ENCODE data around the gene BET1L. TPM values are rescaled to one million over a fixed set of nuclear protein-coding genes. Genes with fewer than 3 reads are reported as not detected.

BET1L gene
- total and polyA plus RNA-seq, 2 experiments from 2014 or later: 27.2 to 76.6 TPM

DNA sequence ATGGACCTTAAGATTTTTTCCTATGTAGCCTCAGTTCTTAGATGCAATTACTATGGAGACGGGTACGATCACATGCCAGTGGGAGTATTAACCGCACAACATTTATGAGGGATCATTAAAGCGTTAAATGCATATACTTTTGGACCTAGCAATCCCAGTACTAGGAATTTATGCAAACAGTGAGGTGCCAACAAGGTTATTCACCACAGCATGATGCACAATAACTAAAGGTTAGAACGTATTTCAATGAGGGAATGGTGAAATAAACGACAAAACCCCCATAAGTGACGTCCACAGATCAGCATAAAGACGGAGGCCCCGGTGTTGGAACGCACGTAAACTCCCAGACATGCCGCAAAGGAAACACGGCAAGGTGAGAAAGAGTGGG, 28.4 kb upstream of the BET1L start:
- H3K4me2 ChIP-seq (ENCODE audit: unreplicated experiment): peak overlapping the region; percentile 81
- no peaks in the 10 kb centered on the region for H3K27me3 ChIP-seq (replicated peaks; ENCODE audit: insufficient read depth)
- no peak for DNase-seq
- peak overlapping the region; percentile 94 for H3K9ac ChIP-seq
- 1 to 2% methylated on average over 13 of the region's 13 CpGs for WGBS, 2 experiments (ENCODE audit: low coverage in 1 of 2, low lambda C conversion rate in 2 of 2, missing lambda C conversion rate in 2 of 2)
- H3K79me2 ChIP-seq (ENCODE audit: insufficient read depth): peaks cover 58% of the 10 kb centered on the region
- no peaks in the 10 kb centered on the region; the same call in 1 of the 2 replicates for H3K36me3 ChIP-seq (ENCODE audit: low read depth)
- H3K4me1 ChIP-seq (ENCODE audit: insufficient read depth): peaks cover 12% of the 10 kb centered on the region; the same call in 1 of the 2 replicates
- H3K9me2 ChIP-seq (ENCODE audit: insufficient read depth): no peaks in the 10 kb centered on the region
- H3K9me3 ChIP-seq (ENCODE audit: low read depth): no peaks in the 10 kb centered on the region
- peak overlapping the region; percentile 89 for H3K27ac ChIP-seq
- no peaks in the 10 kb centered on the region for H4K20me1 ChIP-seq (ENCODE audit: insufficient read depth)
- H2AFZ ChIP-seq: peak overlapping the region; percentile 76
- H3F3A ChIP-seq (ENCODE audit: insufficient read depth): peaks cover 7% of the 10 kb centered on the region; the same call in 1 of the 2 replicates
- in situ Hi-C loops (cut with MboI): no loop called here
- TF ChIP-seq EZH2 (IDR thresholded peaks at IDR 0.05; ENCODE audit: insufficient read depth, poor library complexity, severe bottlenecking) (no peak), EZH2phosphoT487 (IDR thresholded peaks at IDR 0.05; ENCODE audit: insufficient read depth, low read depth) (no peak)
- H3K4me3 ChIP-seq: peak overlapping the region; percentile 99

DNA sequence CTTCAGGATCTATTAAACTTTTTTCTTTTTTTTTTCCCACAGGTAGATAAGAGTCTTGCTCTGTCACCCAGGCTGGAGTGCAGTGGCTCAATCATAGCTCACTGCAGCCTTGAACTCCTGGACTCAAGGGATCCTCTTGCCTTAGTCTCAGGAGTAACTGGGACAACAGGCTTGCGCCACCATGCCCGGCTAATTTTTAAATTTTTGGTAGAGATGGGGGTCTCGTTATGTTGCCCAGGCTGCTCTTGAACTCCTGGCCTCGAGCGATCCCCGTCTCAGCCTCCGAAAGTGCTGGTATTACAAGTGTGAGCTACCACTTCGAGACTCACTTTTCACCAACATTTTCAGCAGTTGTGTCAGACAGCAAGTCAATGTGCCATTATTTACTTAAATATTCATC, 28.0 kb upstream of the BET1L start:
- TF ChIP-seq EZH2phosphoT487 (IDR thresholded peaks at IDR 0.05; ENCODE audit: insufficient read depth, low read depth): no peak
- TF ChIP-seq EZH2 (IDR thresholded peaks at IDR 0.05; ENCODE audit: insufficient read depth, poor library complexity, severe bottlenecking): no peak
- Histone ChIP-seq H3K4me1 (ENCODE audit: insufficient read depth) (peaks cover 12% of the 10 kb centered on the region; the same call in 1 of the 2 replicates), H3K9me2 (ENCODE audit: insufficient read depth) (no peaks in the 10 kb centered on the region), H3K9me3 (ENCODE audit: low read depth) (no peaks in the 10 kb centered on the region), H3K4me3 (peak overlapping the region; percentile 99), H2AFZ (0 out of 2 replicates have a peak overlapping the region, but pooled peaks have one; percentile 76), H3K27ac (peak overlapping the region; percentile 89), H4K20me1 (ENCODE audit: insufficient read depth) (no peaks in the 10 kb centered on the region), H3K4me2 (ENCODE audit: unreplicated experiment) (peak overlapping the region; percentile 81), H3K79me2 (ENCODE audit: insufficient read depth) (peaks cover 53% of the 10 kb centered on the region), H3F3A (ENCODE audit: insufficient read depth) (peaks cover 7% of the 10 kb centered on the region; the same call in 1 of the 2 replicates), H3K27me3 (replicated peaks; ENCODE audit: insufficient read depth) (no peaks in the 10 kb centered on the region), H3K36me3 (ENCODE audit: low read depth) (no peaks in the 10 kb centered on the region; the same call in 1 of the 2 replicates), H3K9ac (peak overlapping the region; percentile 94)
- DNase-seq: no peak
- in situ Hi-C loops (cut with MboI): no loop called here
- 86 to 88% methylated on average over 8 of the region's 8 CpGs for WGBS, 2 experiments (ENCODE audit: low coverage in 1 of 2, low lambda C conversion rate in 2 of 2, missing lambda C conversion rate in 2 of 2)

DNA sequence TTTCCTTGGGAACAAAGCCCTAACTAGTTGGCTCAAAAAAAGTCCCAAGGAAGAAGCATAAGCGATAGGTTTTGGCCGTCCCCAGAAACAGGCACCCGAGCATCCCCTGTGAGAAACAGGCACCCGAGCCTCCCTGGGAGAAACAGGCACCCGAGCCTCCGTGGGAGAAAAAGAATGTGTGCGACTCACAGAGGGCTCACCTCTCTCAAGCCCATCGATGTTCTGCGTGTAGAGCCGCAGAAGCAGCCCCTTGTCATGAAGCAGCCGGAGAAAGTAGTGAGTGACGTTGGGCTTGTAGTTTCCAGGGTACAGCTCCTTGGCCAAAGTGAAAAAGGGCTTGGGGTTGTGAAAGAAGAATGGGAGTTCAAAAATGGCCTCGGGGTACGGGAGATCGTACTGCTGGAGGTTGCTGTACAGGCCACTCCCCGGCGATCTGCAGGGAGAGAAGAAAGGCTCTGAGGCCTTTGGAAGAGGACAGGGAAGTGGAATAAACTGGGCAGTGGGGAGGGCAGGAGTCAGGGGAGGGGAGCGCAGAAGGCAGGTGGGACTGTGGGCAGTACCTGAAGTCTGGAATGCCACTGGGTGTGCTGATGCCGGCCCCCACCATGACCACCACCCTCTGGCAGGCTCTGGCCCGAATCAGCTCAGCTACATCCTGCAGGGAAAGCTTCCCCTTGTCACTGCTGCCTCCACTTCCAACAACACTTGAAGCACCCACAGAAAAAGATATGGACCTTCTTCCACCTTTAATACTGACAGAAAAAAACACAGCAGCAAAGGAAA, 25.8 kb upstream of the BET1L start:
- Histone ChIP-seq H3K9me2 (ENCODE audit: insufficient read depth) (no peaks in the 10 kb centered on the region), H3K27me3 (replicated peaks; ENCODE audit: insufficient read depth) (no peaks in the 10 kb centered on the region), H3K9me3 (ENCODE audit: low read depth) (no peaks in the 10 kb centered on the region), H4K20me1 (ENCODE audit: insufficient read depth) (no peaks in the 10 kb centered on the region), H3K36me3 (ENCODE audit: low read depth) (0 out of 2 replicates have a peak, but pooled peaks cover 6% of the 10 kb centered on the region), H3K27ac (no peak overlapping the region), H3F3A (ENCODE audit: insufficient read depth) (peaks cover 7% of the 10 kb centered on the region; the same call in 1 of the 2 replicates), H3K4me3 (no peak overlapping the region), H3K4me1 (ENCODE audit: insufficient read depth) (peaks cover 3% of the 10 kb centered on the region; the same call in 1 of the 2 replicates), H2AFZ (no peak overlapping the region), H3K79me2 (ENCODE audit: insufficient read depth) (peaks cover 39% of the 10 kb centered on the region), H3K4me2 (ENCODE audit: unreplicated experiment) (no peak overlapping the region), H3K9ac (no peak overlapping the region)
- WGBS, 2 experiments (ENCODE audit: low coverage in 1 of 2, low lambda C conversion rate in 2 of 2, missing lambda C conversion rate in 2 of 2): 87 to 89% methylated on average over 20 of the region's 20 CpGs
- in situ Hi-C loops (cut with MboI): no loop called here
- TF ChIP-seq EZH2phosphoT487 (IDR thresholded peaks at IDR 0.05; ENCODE audit: insufficient read depth, low read depth) (no peak), EZH2 (IDR thresholded peaks at IDR 0.05; ENCODE audit: insufficient read depth, poor library complexity, severe bottlenecking) (no peak)
- DNase-seq: no peak

DNA sequence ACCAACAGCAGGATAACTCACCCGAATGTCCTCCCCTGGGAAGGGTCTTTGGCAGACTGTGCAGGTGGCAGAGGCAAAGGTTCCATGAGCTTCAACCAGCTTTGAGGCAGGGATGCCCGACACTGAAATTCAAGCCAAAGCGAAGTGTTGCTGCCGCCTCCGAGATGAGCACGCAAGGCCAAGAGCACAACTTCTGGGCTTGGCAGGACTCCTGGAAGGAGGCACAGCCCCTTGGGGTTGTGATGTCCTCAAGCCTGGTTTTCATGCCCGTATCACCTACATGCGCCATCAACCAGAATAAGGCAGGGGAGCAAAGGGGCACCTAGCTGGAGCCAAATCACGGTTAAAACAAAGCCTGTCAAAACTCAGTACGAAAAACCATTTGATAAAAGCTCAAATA, 23.2 kb upstream of the BET1L start:
- H3K9ac ChIP-seq: no peak overlapping the region
- H3K9me2 ChIP-seq (ENCODE audit: insufficient read depth): no peaks in the 10 kb centered on the region
- no peak overlapping the region for H2AFZ ChIP-seq
- no peaks in the 10 kb centered on the region for H4K20me1 ChIP-seq (ENCODE audit: insufficient read depth)
- H3K9me3 ChIP-seq (ENCODE audit: low read depth): no peaks in the 10 kb centered on the region
- H3K79me2 ChIP-seq (ENCODE audit: insufficient read depth): peaks cover 41% of the 10 kb centered on the region
- no peak overlapping the region for H3K4me3 ChIP-seq
- H3F3A ChIP-seq (ENCODE audit: insufficient read depth): peaks cover 4% of the 10 kb centered on the region; the same call in 1 of the 2 replicates
- DNase-seq: no peak
- 84 to 87% methylated on average over 10 of the region's 10 CpGs for WGBS, 2 experiments (ENCODE audit: low coverage in 1 of 2, low lambda C conversion rate in 2 of 2, missing lambda C conversion rate in 2 of 2)
- H3K4me1 ChIP-seq (ENCODE audit: insufficient read depth): no peaks in the 10 kb centered on the region
- H3K36me3 ChIP-seq (ENCODE audit: low read depth): 0 out of 2 replicates have a peak, but pooled peaks cover 6% of the 10 kb centered on the region
- no peak overlapping the region for H3K27ac ChIP-seq
- in situ Hi-C loops (cut with MboI): no loop called here
- no peak for TF ChIP-seq EZH2phosphoT487 (IDR thresholded peaks at IDR 0.05; ENCODE audit: insufficient read depth, low read depth)
- TF ChIP-seq EZH2 (IDR thresholded peaks at IDR 0.05; ENCODE audit: insufficient read depth, poor library complexity, severe bottlenecking): no peak
- no peak overlapping the region for H3K4me2 ChIP-seq (ENCODE audit: unreplicated experiment)
- no peaks in the 10 kb centered on the region for H3K27me3 ChIP-seq (replicated peaks; ENCODE audit: insufficient read depth)

All from GM23248 (cell line).